ENCODE results near the gene THEM4. TPM values are rescaled to one million over a fixed set of nuclear protein-coding genes. Genes with fewer than 3 reads are reported as not detected.
"Not testable (repeated sequence)": the region's sequence is repeated elsewhere in the genome, so short reads cannot be mapped to it uniquely, and the experiment has no call there.

The THEM4 gene
- total RNA-seq, 2 donors from 2014 or later = 9.4 to 9.8 TPM

DNA sequence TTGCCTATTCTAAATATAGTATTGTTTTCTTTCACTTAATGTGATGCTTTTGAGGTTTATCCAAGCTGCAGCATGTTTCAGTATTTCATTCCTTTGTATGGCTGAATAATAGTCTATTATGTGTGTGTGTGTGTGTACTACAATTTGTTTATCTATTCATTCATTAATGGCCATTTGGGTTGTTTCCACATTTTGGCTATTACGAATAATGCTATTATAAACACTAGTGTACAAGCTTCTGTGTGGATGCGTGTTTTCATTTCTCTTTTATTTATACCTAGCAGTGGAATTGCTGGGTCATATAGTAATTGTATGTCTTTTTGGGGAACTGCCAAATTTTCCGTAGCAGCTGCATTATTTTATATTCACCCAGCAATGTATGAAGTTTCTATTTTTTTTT, 40.8 kb downstream of the THEM4 start:
- intact Hi-C loops (cut with DNase I) = no loop called here
- DNase-seq (ENCODE audit: low spot score) = no peak

DNA sequence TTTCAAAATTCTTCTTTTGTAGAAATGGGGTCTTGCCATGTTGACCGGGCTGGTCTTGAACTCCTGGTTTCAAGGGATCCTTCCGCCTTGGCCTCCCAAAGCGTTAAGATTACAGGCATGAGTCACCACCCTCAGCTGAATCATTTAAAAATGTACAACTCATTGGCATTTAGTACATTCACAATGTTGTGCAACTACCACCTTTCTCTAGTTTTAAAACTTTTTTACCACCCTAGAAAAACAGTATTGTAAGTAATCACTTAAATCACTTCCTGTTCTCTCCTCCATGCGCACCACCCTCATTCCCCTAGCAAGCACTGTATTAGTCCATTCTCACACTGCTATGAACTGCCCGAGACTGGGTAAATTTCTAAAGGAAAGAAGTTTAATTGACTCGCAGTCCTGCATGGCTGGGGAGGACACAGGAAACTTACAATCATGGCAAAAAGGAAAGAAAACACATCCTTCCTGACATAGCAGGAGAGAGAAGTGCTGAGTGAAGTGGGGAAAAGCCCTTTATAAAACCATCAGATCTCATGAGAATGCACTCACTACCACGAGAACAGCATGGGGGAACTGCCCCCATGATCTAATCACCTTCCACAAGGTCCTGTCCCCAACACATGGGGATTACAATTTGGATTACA, 41.4 kb downstream of the THEM4 start:
- intact Hi-C loops (cut with DNase I) = no loop called here
- no peak for DNase-seq (ENCODE audit: low spot score)

GRCh38 chr1:151867321-151867720, 42.0 kb downstream of the THEM4 start:
- no peak for DNase-seq (ENCODE audit: low spot score)
- intact Hi-C loops (cut with DNase I) = no loop called here

DNA sequence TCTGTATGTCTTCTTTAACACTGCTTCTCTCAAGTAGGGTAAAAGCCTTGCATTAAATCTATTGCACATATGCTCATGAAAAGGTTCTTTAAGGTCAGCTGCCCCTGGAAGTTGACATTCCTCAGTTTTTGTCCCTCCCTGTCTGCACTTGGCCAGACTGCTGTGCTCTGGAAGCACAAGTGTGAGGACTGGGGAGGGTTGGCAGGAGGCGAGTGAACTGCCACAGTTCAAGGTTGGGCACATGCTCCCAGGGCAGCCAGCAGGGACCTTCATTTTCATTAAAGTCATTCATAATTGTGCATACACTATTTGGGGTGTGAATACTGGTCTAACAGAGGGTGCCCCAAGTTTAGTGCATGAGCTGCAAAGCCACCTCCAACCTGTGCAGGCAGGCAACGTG, 44.9 kb downstream of the THEM4 start:
- DNase-seq (ENCODE audit: low spot score) = no peak

GRCh38 chr1:151862604-151863003, 46.7 kb downstream of the THEM4 start:
- intact Hi-C loops (cut with DNase I) = no loop called here
- DNase-seq (ENCODE audit: low spot score) = no peak

More for the DNA sequence above, 44.9 kb downstream of the THEM4 start:
- intact Hi-C loops (cut with DNase I) = no loop called here

GRCh38 chr1:151860504-151861187, 48.7 kb downstream of the THEM4 start:
- intact Hi-C loops (cut with DNase I) = no loop called here
- DNase-seq (ENCODE audit: low spot score) = no peak

DNA sequence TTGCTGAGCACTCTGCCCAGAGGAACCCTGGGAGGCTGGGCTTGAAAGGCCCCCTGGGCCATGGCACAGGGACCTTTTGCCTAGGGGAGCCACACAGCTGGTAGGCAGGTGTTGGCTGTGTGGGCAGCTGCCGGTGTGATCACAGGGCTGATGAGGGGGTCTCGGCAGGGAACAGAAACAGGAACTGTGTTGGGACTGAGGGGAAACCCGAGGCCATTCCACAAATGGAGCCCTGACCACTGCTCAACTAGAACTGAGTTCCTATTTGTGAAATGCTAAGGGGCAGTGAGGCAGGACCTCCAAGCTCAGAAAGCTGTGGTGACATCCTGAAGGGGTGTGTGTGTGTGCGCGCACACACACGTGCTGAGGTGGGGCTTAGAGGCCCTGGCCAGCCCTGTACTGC, 49.4 kb downstream of the THEM4 start:
- intact Hi-C loops (cut with DNase I) = no loop called here
- no peak for DNase-seq (ENCODE audit: low spot score)

DNA sequence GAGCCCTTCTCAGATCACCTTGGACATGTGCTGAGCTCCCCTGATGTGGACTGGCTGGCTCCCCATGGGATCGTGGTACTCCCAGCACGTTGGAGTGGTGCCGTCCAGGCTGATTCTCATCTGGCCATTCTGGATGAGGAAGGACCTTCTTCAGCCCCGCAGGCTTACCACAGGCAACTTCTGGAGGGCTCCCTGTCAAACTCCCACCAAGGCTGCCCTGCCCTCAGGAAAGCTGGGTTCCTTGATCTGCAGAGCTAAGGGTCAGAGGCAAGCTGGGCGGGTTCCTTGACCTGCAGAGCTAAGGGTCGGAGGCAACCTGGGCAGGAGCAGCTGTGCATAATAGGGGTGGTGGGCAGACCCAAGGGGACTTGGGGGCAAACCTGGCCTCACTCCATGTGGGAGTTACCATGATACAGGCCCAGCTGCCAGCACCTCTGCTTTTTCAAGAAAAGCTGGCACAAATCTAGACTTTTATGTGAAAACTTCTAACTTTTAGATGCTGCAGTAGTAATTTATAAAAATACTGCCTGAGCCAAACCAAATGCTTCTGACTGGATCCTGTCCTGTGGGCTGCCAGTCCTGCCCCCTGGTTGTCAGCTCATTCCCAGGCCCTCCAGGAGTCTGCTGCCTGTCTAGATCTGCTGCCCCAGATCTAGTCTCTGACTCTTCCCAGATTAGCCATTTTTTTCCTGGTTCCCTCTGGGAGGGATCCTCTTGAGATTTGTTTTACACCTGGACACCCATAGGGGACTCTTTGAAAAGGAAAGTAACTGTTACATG, 50.2 kb downstream of the THEM4 start:
- intact Hi-C loops (cut with DNase I) = no loop called here
- DNase-seq (ENCODE audit: low spot score) = no peak

GRCh38 chr1:151858030-151858746, 51.1 kb downstream of the THEM4 start:
- intact Hi-C loops (cut with DNase I) = no loop called here
- DNase-seq (ENCODE audit: low spot score) = no peak

DNA sequence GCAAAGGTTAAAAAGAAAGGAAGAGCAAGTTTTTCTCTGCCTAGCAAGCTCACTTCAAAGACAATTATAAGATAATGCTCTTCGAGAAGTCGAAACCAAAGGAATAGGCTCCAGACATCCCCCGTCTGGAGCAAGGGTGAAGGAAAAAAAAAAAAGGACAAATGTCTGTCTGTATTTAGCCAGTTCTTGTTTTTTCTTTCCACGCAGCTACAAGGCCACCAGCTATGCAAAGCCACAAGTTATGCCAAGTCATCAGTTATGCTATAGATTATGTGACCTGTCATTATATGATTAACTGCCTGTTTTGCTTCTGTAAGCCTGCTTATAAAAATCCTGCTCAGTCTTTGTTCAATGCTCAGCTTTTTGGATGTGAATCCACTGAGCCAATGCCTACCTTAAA, 53.4 kb downstream of the THEM4 start:
- intact Hi-C loops (cut with DNase I) = no loop called here
- DNase-seq (ENCODE audit: low spot score) = no peak

DNA sequence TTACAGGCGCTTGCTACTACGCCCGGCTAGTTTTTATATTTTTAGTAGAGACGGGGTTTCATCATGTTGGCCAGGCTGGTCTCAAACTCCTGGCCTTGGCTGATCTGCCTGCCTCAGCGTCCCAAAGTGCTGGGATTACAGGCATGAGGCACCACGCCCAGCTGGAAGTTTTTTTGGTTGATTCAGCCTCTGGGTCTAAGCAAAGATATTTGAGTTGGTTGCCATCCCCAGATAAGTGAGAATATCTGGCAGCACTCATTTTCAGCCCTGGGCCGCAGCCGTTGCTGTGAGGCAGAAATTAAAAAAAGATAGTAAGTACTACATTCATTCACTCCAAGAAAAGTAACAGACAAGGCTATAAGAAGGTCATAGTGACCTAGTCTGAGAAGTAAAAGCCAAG, 53.8 kb downstream of the THEM4 start:
- intact Hi-C loops (cut with DNase I) = not testable (repeated sequence)
- DNase-seq (ENCODE audit: low spot score) = peak; percentile 88

DNA sequence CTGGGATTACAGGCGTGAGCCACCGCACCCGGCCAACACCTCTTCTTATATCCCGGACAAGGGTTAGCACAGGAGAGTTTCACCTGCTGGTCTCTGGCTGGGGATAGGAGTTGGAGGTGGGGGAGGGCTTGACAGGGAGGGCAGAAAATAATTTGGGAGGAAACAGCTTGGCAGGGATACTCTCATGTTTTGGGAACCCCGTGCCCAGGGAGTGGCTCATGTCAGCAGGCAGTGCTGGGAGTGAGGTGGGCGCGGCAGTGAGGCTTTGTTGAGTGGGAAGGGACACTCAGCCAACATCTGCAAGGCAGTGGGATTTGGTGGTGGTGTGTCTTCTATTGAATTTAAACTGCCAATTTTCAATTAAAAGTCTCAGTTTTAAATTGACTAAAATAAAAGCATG, 54.7 kb downstream of the THEM4 start:
- intact Hi-C loops (cut with DNase I) = no loop called here
- DNase-seq (ENCODE audit: low spot score) = no peak

- no peak for DNase-seq (ENCODE audit: low spot score)
- intact Hi-C loops (cut with DNase I) = no loop called here
Measured at GRCh38 chr1:151853411-151853943, 55.8 kb downstream of the THEM4 start, which contains the start of gene THEM5. THEM5 (minus strand) TSS chr1:151853712; CDS start chr1:151853565, 147 bp downstream.

- intact Hi-C loops (cut with DNase I) = no loop called here
- DNase-seq (ENCODE audit: low spot score) = no peak
Measured at GRCh38 chr1:151852733-151853132, 56.6 kb downstream of the THEM4 start.

- intact Hi-C loops (cut with DNase I) = no loop called here
- no peak for DNase-seq (ENCODE audit: low spot score)
Measured at GRCh38 chr1:151851886-151852285, 57.4 kb downstream of the THEM4 start.

DNA sequence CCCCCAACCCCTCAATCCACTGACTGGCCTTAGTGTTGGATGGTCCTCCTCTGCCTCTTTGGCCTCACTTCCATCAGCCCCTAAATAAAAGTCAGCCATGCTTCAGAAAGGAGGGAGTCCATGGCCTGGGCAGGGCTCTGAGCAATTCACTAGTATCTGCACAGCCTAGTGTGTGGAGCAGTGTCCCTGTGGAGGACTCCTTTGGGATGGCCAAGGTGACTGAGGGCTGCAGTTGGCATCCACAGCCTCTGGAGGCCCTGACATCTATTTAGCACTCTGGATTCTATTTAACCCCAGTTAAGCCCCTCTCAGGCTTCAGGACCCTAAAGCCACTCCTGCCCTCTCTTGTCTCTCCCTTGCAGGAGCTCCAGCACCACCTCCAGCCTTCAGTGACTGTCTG, 59.4 kb downstream of the THEM4 start:
- no peak for DNase-seq (ENCODE audit: low spot score)
- intact Hi-C loops (cut with DNase I) = no loop called here

DNA sequence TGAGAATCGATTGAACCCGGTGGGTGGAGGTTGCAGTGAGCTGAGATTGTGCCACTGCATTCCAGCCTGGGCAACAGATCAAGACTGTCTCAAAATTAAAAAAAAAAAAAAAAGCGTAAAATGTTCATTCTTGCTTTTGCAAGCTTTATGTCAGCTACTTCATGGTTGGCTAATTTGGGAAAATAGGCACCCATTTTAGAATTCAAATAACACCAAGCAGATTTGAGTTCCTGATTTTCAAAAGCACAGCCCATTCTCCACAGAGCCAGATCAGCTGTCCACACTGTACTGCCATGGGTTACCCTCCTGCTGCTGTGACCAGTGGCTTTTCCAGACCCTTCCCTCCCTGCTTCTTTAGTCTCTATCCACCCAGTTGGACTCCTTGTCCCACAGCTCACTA, 60.2 kb downstream of the THEM4 start:
- DNase-seq (ENCODE audit: low spot score) = no peak
- intact Hi-C loops (cut with DNase I) = no loop called here

DNA sequence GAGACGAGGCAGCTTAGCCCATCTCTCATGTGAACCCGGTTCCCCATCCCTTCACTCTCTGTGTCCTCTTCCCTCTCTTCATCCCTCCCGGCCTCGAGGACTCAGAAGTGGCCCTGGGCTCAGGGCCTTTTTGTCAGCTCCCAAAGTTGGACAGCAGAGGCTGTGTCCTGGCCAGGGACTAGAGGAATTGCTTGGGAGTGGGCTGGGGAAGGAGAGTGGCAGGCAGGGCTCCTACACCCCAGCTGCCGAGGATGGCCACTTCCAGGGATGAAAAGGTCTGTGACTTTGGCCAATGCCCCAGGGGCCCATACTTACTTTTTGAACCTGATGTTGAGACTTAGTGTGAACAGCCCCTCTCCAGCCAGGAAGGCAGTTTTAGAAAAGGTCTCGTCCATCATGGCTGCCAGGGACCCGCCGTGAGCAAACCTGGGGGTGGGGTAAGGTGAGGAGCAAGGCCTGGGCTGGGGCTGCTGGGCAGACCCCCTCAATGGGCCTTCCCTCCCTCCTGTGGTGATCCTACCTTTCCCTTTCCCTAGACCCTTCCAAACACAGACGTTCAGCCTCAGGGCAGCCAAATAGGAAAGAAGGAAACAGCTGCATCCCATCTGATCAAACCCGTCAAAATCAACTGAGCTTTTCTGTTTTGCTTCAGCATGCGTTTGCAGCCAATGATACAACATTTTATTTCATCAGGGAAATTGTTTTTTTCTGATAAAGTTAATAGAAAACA, 61.3 kb downstream of the THEM4 start:
- intact Hi-C loops (cut with DNase I) = no loop called here
- DNase-seq (ENCODE audit: low spot score) = no peak

- no peak for DNase-seq (ENCODE audit: low spot score)
- intact Hi-C loops (cut with DNase I) = no loop called here
Measured at GRCh38 chr1:151846686-151847237, 62.5 kb downstream of the THEM4 start.
